T-helper 1 cell (primary cell): ENCODE measurements around the gene AHRR.

Experiments used
- DNase-seq, 5 donors: peaks; one replicate each; pipeline ENCODE4 v3.0.0-alpha.2; 2012 to 2020

AHRR gene

GRCh38 chr5:445591-445990, 124.1 kb downstream of the AHRR start:
- no peak for DNase-seq

- DNase-seq: no peak
Measured at GRCh38 chr5:446066-446882, 124.8 kb downstream of the AHRR start.

- DNase-seq: peak in 1 of 5 donors; percentile 50
Measured at GRCh38 chr5:446883-447263, 125.4 kb downstream of the AHRR start.

- DNase-seq: no peak
Measured at GRCh38 chr5:447501-447900, 126.0 kb downstream of the AHRR start.

GRCh38 chr5:448061-448765, 126.7 kb downstream of the AHRR start:
- no peak for DNase-seq

- no peak for DNase-seq
Measured at GRCh38 chr5:448766-449090, 127.2 kb downstream of the AHRR start.

GRCh38 chr5:449151-449550, 127.6 kb downstream of the AHRR start:
- DNase-seq: no peak

- no peak for DNase-seq
Measured at GRCh38 chr5:451587-452458, 130.3 kb downstream of the AHRR start.

- no peak for DNase-seq
Measured at GRCh38 chr5:452978-453710, 131.6 kb downstream of the AHRR start.

- no peak for DNase-seq
Measured at GRCh38 chr5:453725-454481, 132.4 kb downstream of the AHRR start.

GRCh38 chr5:454936-455335, 133.4 kb downstream of the AHRR start:
- no peak for DNase-seq

- no peak for DNase-seq
Measured at GRCh38 chr5:455806-456205, 134.3 kb downstream of the AHRR start.

- no peak for DNase-seq
Measured at GRCh38 chr5:456351-457194, 135.1 kb downstream of the AHRR start.

GRCh38 chr5:457195-457961, 135.9 kb downstream of the AHRR start:
- DNase-seq: no peak

GRCh38 chr5:458547-459353, 137.2 kb downstream of the AHRR start:
- DNase-seq: peak in 1 of 5 donors; percentile 55

- no peak for DNase-seq
Measured at GRCh38 chr5:459562-460272, 138.2 kb downstream of the AHRR start.

- no peak for DNase-seq
Measured at GRCh38 chr5:460273-460625, 138.7 kb downstream of the AHRR start.

GRCh38 chr5:462051-462481, 140.6 kb downstream of the AHRR start:
- DNase-seq: no peak

GRCh38 chr5:463301-463700, 141.8 kb downstream of the AHRR start:
- DNase-seq: no peak
